HCT116 (cell line): Measurements from ENCODE around the gene SEC22A. TPM values are rescaled to one million over a fixed set of nuclear protein-coding genes. Genes with fewer than 3 reads are reported as not detected.

Experiments
- ATAC-seq: fragments of 200-7000 bp; cut with Tn5 transposase; 2 replicates; pipeline ENCODE4 v1.9.1; 2020; ENCODE audit warnings: mild to moderate bottlenecking, moderate library complexity
- BruUV-seq: library from RNA; stranded (reverse); fragments of 400-500 nt; replicated peaks from 2 replicates; lab custom pipeline; 2021; lab: Mats Ljungman, UMichigan
- CTCF ChIA-PET: fragments of 300-600 bp; sonication (Branson Sonifier 250); formaldehyde crosslinking; loops from one replicate; lab custom pipeline; 2021; ENCODE audit warnings: antibody characterized with exemption; lab: Charles Lee
- POLR2A ChIA-PET: fragments of 300-600, 350-600 bp; sonication (Branson Sonifier 250); formaldehyde crosslinking; loops from one replicate; lab custom pipeline; 2021; ENCODE audit warnings: antibody characterized with exemption; lab: Charles Lee
- RAD21 ChIA-PET, 2 experiments: fragments of 300-600 bp; sonication (Branson Sonifier 250); formaldehyde crosslinking; loops; one replicate each; lab custom pipeline; 2023; ENCODE audit warnings: low total read pairs in 2 of 2; ENCODE audit not compliant: uncharacterized antibody in 2 of 2, unreplicated experiment in 2 of 2, low non-redundant PET in 1 of 2; lab: Charles Lee
- DNase-seq: peaks from one replicate; pipeline ENCODE4 v3.0.0-alpha.2; 2010; ENCODE audit warnings: low read depth, low spot score
- H2AFZ ChIP-seq: fragments of 200-600 bp; shearing (Covaris generic), sonication (generic); 2 replicates; pipeline ENCODE4 v1.6.1; 2017; ENCODE audit warnings: low read depth, mixed run types, mixed read lengths, antibody characterized with exemption, low read length; ENCODE audit not compliant: poor library complexity, severe bottlenecking
- H3K27ac ChIP-seq: 2 replicates; pipeline ENCODE4 v1.5.1; 2012; ENCODE audit warnings: low read depth, low read length
- H3K27me3 ChIP-seq: fragments of 200-600 bp; sonication (generic); 2 replicates; pipeline ENCODE4 v1.6.1; 2016; ENCODE audit warnings: mixed run types, low read length, mixed read lengths; ENCODE audit not compliant: insufficient read depth
- H3K36me3 ChIP-seq, 2 experiments: fragments of 200-500 bp in 1 of 2; fragments of 200-600 bp in 1 of 2; sonication (Bioruptor generic) in 1 of 2; sonication (generic) in 1 of 2; 2 replicates each; pipeline versions ENCODE4 v1.5.1 to v1.6.1; 2014 to 2016; ENCODE audit warnings: low read length in 2 of 2, inconsistent platforms in 1 of 2, mixed read lengths in 1 of 2, mixed run types in 1 of 2; ENCODE audit not compliant: insufficient read depth in 2 of 2, control insufficient read depth in 1 of 2
- H3K4me1 ChIP-seq, 2 experiments: fragments of 200-600 bp in 1 of 2; sonication (generic) in 1 of 2; 2 replicates each; pipeline versions ENCODE4 v1.5.1 to v1.6.1; 2012 to 2017; ENCODE audit warnings: low read length in 2 of 2, inconsistent platforms in 1 of 2, mild to moderate bottlenecking in 1 of 2, mixed read lengths in 1 of 2, mixed run types in 1 of 2, moderate library complexity in 1 of 2; ENCODE audit not compliant: insufficient read depth in 2 of 2, control insufficient read depth in 1 of 2
- H3K4me2 ChIP-seq: fragments of 200-600 bp; sonication (generic); 2 replicates; pipeline ENCODE4 v1.6.1; 2017; ENCODE audit warnings: mixed run types, low read length, mixed read lengths
- H3K4me3 ChIP-seq, 2 experiments: fragments of 200-600 bp in 1 of 2; sonication (generic) in 1 of 2; replicated peaks in 1 of 2; 2 replicates each; pipeline ENCODE4 v1.5.1; 2011 to 2016; ENCODE audit warnings: low read length in 2 of 2, control low read depth in 1 of 2, low read depth in 1 of 2, mild to moderate bottlenecking in 1 of 2, mixed read lengths in 1 of 2, mixed run types in 1 of 2
- H3K79me2 ChIP-seq: fragments of 200-600 bp; sonication (generic); 2 replicates; pipeline ENCODE4 v1.6.1; 2017; ENCODE audit warnings: mild to moderate bottlenecking, mixed run types, low read length, moderate library complexity, mixed read lengths; ENCODE audit not compliant: insufficient read depth
- H3K9ac ChIP-seq: fragments of 200-600 bp; sonication (generic); 2 replicates; pipeline ENCODE4 v1.6.1; 2016; ENCODE audit warnings: low read length, mixed read lengths
- H3K9me2 ChIP-seq: fragments of 200-600 bp; sonication (generic), shearing (Covaris generic); 2 replicates; pipeline ENCODE4 v1.6.1; 2017; ENCODE audit warnings: mixed run types, mild to moderate bottlenecking, moderate library complexity; ENCODE audit not compliant: insufficient read depth
- H3K9me3 ChIP-seq, 2 experiments: fragments of 200-500 bp in 1 of 2; fragments of 200-600 bp in 1 of 2; sonication (Bioruptor generic) in 1 of 2; sonication (generic) in 1 of 2; 2 replicates each; pipeline ENCODE4 v1.6.1; 2014 to 2017; ENCODE audit warnings: low read length in 2 of 2, mixed read lengths in 2 of 2, inconsistent platforms in 1 of 2, low read depth in 1 of 2, mild to moderate bottlenecking in 1 of 2, mixed run types in 1 of 2, moderate library complexity in 1 of 2; ENCODE audit not compliant: control insufficient read depth in 1 of 2, insufficient read depth in 1 of 2
- H4K20me1 ChIP-seq: fragments of 200-600 bp; sonication (generic), shearing (Covaris generic); 2 replicates; pipeline ENCODE4 v1.6.1; 2017; ENCODE audit warnings: mixed run types, mild to moderate bottlenecking, moderate library complexity; ENCODE audit not compliant: insufficient read depth
- CEBPB ChIP-seq: IDR thresholded peaks from 2 replicates; pipeline ENCODE4 v1.6.1; 2012; ENCODE audit warnings: low read depth
- ELF1 ChIP-seq: IDR thresholded peaks from 2 replicates; pipeline ENCODE4 v1.6.1; 2012; ENCODE audit warnings: low read depth, borderline replicate concordance
- EZH2 ChIP-seq: fragments of 200-600 bp; sonication (generic); IDR thresholded peaks from 2 replicates; pipeline ENCODE4 v1.6.1; 2017; ENCODE audit warnings: antibody characterized with exemption, mixed run types
- EZH2phosphoT487 ChIP-seq: fragments of 200-600 bp; IDR thresholded peaks from 2 replicates; pipeline ENCODE4 v1.6.1; 2018; ENCODE audit warnings: antibody characterized with exemption, borderline replicate concordance
- JUND ChIP-seq: IDR thresholded peaks from 2 replicates; pipeline ENCODE4 v1.6.1; 2012
- POLR2A ChIP-seq: IDR thresholded peaks from 2 replicates; pipeline ENCODE4 v1.7.0; 2011; ENCODE audit warnings: borderline replicate concordance; ENCODE audit not compliant: insufficient read depth, insufficient read length; ENCODE audit errors: extremely low read depth
- RAD21 ChIP-seq: IDR thresholded peaks from 2 replicates; pipeline ENCODE4 v1.6.1; 2012; ENCODE audit warnings: low read depth, mild to moderate bottlenecking
- SIN3A ChIP-seq: IDR thresholded peaks from 2 replicates; pipeline ENCODE4 v1.6.1; 2012; ENCODE audit warnings: low read depth
- SP1 ChIP-seq: IDR thresholded peaks from 2 replicates; pipeline ENCODE4 v1.6.1; 2012; ENCODE audit warnings: low read depth
- SRF ChIP-seq: IDR thresholded peaks from 2 replicates; pipeline ENCODE4 v1.6.1; 2012; ENCODE audit warnings: low read depth
- TCF7L2 ChIP-seq: IDR thresholded peaks from 2 replicates; pipeline ENCODE4 v1.7.0; 2011; ENCODE audit warnings: borderline replicate concordance, inconsistent platforms; ENCODE audit not compliant: insufficient read depth, insufficient read length; ENCODE audit errors: extremely low read depth
- ZFX ChIP-seq: fragments of 450-650 bp; IDR thresholded peaks from 2 replicates; pipeline ENCODE4 v1.6.1; 2017
- ZNF274 ChIP-seq: fragments of 200-500 bp; sonication (Bioruptor generic); IDR thresholded peaks from 2 replicates; pipeline ENCODE4 v1.6.1; 2014; ENCODE audit warnings: mild to moderate bottlenecking, low read depth, low read length, inconsistent platforms
- intact Hi-C: fragments of 100-400 bp; cut with micrococcal nuclease; formaldehyde crosslinking; loops from 2 replicates; pipeline ENCODE4 v1.10.0; 2022
- total RNA-seq: library from RNA; stranded (reverse); gene quantifications from one replicate; pipeline ENCODE4 v1.2.1, GENCODE V29; 2021; ENCODE audit not compliant: unreplicated experiment
- TF ChIP-seq, protein P1 (sequence below): IDR thresholded peaks from 2 replicates; pipeline ENCODE4 v1.6.1; 2012; ENCODE audit warnings: low read depth
- TF ChIP-seq, protein P2 (sequence below): IDR thresholded peaks from 2 replicates; pipeline ENCODE4 v1.6.1; 2011; ENCODE audit warnings: mild to moderate bottlenecking, low read length, moderate library complexity; ENCODE audit not compliant: insufficient replicate concordance; ENCODE audit errors: extremely low read depth
- TF ChIP-seq, protein P3 (sequence below), 3 experiments: fragments of 200-600 bp in 1 of 3; sonication (generic) in 1 of 3; IDR thresholded peaks in 2 of 3; conservative IDR thresholded peaks in 1 of 3; 2 replicates each; pipeline ENCODE4 v1.5.1; 2012 to 2017; ENCODE audit warnings: low read depth in 2 of 3, low read length in 2 of 3, antibody characterized with exemption in 1 of 3, borderline replicate concordance in 1 of 3, control low read depth in 1 of 3, mild to moderate bottlenecking in 1 of 3, mixed read lengths in 1 of 3, mixed run types in 1 of 3, moderate library complexity in 1 of 3; ENCODE audit not compliant: insufficient read depth in 1 of 3

SEC22A gene
- total RNA-seq, 1 experiment from 2014 or later, result 10.6 TPM

DNA sequence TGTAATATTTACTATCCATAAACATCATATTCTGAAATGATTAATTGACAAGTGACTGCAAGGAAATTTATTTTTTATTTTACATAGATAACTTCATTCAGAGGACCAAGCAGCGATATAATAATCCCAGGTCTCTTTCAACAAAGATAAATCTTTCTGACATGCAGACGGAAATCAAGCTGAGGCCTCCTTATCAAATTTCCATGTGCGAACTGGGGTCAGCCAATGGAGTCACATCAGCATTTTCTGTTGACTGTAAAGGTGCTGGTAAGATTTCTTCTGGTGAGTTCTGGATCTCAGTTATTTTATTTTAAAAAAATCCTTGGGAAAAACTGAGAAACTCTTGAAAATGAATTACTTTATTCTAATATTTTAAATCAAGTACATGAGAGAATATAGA is 23.3 kb downstream of the SEC22A start (continued):
- TF ChIP-seq, protein P1, sequence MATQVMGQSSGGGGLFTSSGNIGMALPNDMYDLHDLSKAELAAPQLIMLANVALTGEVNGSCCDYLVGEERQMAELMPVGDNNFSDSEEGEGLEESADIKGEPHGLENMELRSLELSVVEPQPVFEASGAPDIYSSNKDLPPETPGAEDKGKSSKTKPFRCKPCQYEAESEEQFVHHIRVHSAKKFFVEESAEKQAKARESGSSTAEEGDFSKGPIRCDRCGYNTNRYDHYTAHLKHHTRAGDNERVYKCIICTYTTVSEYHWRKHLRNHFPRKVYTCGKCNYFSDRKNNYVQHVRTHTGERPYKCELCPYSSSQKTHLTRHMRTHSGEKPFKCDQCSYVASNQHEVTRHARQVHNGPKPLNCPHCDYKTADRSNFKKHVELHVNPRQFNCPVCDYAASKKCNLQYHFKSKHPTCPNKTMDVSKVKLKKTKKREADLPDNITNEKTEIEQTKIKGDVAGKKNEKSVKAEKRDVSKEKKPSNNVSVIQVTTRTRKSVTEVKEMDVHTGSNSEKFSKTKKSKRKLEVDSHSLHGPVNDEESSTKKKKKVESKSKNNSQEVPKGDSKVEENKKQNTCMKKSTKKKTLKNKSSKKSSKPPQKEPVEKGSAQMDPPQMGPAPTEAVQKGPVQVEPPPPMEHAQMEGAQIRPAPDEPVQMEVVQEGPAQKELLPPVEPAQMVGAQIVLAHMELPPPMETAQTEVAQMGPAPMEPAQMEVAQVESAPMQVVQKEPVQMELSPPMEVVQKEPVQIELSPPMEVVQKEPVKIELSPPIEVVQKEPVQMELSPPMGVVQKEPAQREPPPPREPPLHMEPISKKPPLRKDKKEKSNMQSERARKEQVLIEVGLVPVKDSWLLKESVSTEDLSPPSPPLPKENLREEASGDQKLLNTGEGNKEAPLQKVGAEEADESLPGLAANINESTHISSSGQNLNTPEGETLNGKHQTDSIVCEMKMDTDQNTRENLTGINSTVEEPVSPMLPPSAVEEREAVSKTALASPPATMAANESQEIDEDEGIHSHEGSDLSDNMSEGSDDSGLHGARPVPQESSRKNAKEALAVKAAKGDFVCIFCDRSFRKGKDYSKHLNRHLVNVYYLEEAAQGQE, result no peak
- no peak for TF ChIP-seq POLR2A

GRCh38 chr3:123226549-123226948 is 24.8 kb downstream of the SEC22A start:
- DNase-seq (no peak), ATAC-seq (no peak)
- Histone ChIP-seq H3K9me3 (peaks cover 5 to 12% of the 10 kb centered on the region in 2 experiments; a peak in 1 of 4 replicates), H3K79me2 (0 out of 2 replicates have a peak, but pooled peaks cover 3% of the 10 kb centered on the region), H3K27ac (no peak overlapping the region), H3K9ac (no peak overlapping the region), H3K36me3 (peaks cover 0 to 16% of the 10 kb centered on the region in 2 experiments; a peak in 2 of 4 replicates), H4K20me1 (no peaks in the 10 kb centered on the region), H3K4me3 (no peak overlapping the region), H3K4me2 (no peak overlapping the region), H3K27me3 (no peaks in the 10 kb centered on the region), H2AFZ (no peak overlapping the region), H3K9me2 (no peaks in the 10 kb centered on the region), H3K4me1 (no peaks in the 10 kb centered on the region)
- intact Hi-C loops, result no loop called here
- ChIA-PET CTCF (interaction anchor here (1.0 kb wide), 1 partner anchor 263 kb away, joined by 3 read pairs; no protein-coding TSS in a partner anchor), RAD21 (no interaction called here), POLR2A (no interaction called here)
- no TSS peak for BruUV-seq
- no peak for TF ChIP-seq SP1
- TF ChIP-seq EZH2phosphoT487, result no peak
- TF ChIP-seq, protein P2, sequence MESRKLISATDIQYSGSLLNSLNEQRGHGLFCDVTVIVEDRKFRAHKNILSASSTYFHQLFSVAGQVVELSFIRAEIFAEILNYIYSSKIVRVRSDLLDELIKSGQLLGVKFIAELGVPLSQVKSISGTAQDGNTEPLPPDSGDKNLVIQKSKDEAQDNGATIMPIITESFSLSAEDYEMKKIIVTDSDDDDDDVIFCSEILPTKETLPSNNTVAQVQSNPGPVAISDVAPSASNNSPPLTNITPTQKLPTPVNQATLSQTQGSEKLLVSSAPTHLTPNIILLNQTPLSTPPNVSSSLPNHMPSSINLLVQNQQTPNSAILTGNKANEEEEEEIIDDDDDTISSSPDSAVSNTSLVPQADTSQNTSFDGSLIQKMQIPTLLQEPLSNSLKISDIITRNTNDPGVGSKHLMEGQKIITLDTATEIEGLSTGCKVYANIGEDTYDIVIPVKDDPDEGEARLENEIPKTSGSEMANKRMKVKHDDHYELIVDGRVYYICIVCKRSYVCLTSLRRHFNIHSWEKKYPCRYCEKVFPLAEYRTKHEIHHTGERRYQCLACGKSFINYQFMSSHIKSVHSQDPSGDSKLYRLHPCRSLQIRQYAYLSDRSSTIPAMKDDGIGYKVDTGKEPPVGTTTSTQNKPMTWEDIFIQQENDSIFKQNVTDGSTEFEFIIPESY, result no peak
- TF ChIP-seq TCF7L2, result no peak
- TF ChIP-seq ELF1, result no peak
- TF ChIP-seq SIN3A, result no peak
- no peak for TF ChIP-seq EZH2
- no peak for TF ChIP-seq ZNF274
- no peak for TF ChIP-seq CEBPB
- TF ChIP-seq ZFX, result no peak
- TF ChIP-seq SRF, result no peak
- TF ChIP-seq, protein P3, sequence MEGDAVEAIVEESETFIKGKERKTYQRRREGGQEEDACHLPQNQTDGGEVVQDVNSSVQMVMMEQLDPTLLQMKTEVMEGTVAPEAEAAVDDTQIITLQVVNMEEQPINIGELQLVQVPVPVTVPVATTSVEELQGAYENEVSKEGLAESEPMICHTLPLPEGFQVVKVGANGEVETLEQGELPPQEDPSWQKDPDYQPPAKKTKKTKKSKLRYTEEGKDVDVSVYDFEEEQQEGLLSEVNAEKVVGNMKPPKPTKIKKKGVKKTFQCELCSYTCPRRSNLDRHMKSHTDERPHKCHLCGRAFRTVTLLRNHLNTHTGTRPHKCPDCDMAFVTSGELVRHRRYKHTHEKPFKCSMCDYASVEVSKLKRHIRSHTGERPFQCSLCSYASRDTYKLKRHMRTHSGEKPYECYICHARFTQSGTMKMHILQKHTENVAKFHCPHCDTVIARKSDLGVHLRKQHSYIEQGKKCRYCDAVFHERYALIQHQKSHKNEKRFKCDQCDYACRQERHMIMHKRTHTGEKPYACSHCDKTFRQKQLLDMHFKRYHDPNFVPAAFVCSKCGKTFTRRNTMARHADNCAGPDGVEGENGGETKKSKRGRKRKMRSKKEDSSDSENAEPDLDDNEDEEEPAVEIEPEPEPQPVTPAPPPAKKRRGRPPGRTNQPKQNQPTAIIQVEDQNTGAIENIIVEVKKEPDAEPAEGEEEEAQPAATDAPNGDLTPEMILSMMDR (IDR thresholded peaks at IDR 0.05 in 2 of 3, conservative IDR thresholded peaks at IDR 0.05 in 1 of 3; ENCODE audit: borderline replicate concordance in 1 of 3, insufficient read depth in 1 of 3, low read depth in 2 of 3, low read length in 2 of 3), result no peak
- no peak for TF ChIP-seq RAD21
- no peak for TF ChIP-seq JUND
